H9 (cell line): ENCODE data around the gene MSI2. TPM values are rescaled to one million over a fixed set of nuclear protein-coding genes. Genes with fewer than 3 reads are reported as not detected.

Experiments
- DNase-seq: peaks from one replicate; pipeline ENCODE4 v3.0.0-alpha.2; 2017
- H2AFZ ChIP-seq: one replicate; pipeline ENCODE4 v1.6.1; 2013; ENCODE audit warnings: mild to moderate bottlenecking, low read length, control low read depth, moderate library complexity
- H2AK5ac ChIP-seq: 2 replicates; pipeline ENCODE4 v1.6.1; 2013; ENCODE audit warnings: low read length, control low read depth, mixed read lengths; ENCODE audit not compliant: insufficient read length
- H2BK120ac ChIP-seq: one replicate; pipeline ENCODE4 v1.6.1; 2013; ENCODE audit warnings: low read depth, mild to moderate bottlenecking, low read length, control low read depth, inconsistent platforms; ENCODE audit not compliant: poor library complexity, severe bottlenecking
- H2BK12ac ChIP-seq: 2 replicates; pipeline ENCODE4 v1.6.1; 2013; ENCODE audit warnings: low read length, control low read depth, mixed read lengths, low read depth; ENCODE audit not compliant: insufficient read length
- H2BK15ac ChIP-seq: 2 replicates; pipeline ENCODE4 v1.6.1; 2013; ENCODE audit warnings: low read depth, low read length, control low read depth
- H2BK20ac ChIP-seq: one replicate; pipeline ENCODE4 v1.6.1; 2013; ENCODE audit warnings: low read depth, mild to moderate bottlenecking, low read length, control low read depth, inconsistent platforms; ENCODE audit not compliant: poor library complexity, severe bottlenecking
- H2BK5ac ChIP-seq: 2 replicates; pipeline ENCODE4 v1.6.1; 2013; ENCODE audit warnings: low read length, control low read depth, mixed read lengths; ENCODE audit not compliant: insufficient read length
- H3K14ac ChIP-seq: 2 replicates; pipeline ENCODE4 v1.6.1; 2013; ENCODE audit warnings: low read length, control low read depth; ENCODE audit not compliant: insufficient read depth
- H3K18ac ChIP-seq: 2 replicates; pipeline ENCODE4 v1.6.1; 2013; ENCODE audit warnings: low read depth, mild to moderate bottlenecking, mixed read lengths, low read length, control low read depth; ENCODE audit not compliant: insufficient read length
- H3K23ac ChIP-seq: 2 replicates; pipeline ENCODE4 v1.6.1; 2013; ENCODE audit warnings: low read length, control low read depth, mixed read lengths, low read depth; ENCODE audit not compliant: insufficient read length
- H3K23me2 ChIP-seq: 2 replicates; pipeline ENCODE4 v1.6.1; 2013; ENCODE audit warnings: low read depth, mild to moderate bottlenecking, mixed read lengths, low read length, control low read depth; ENCODE audit not compliant: insufficient read length, poor library complexity, severe bottlenecking
- H3K27ac ChIP-seq: 2 replicates; pipeline ENCODE4 v1.5.1; 2013; ENCODE audit warnings: low read length, control low read depth, mixed read lengths, low read depth; ENCODE audit not compliant: insufficient read length
- H3K27me3 ChIP-seq: 2 replicates; pipeline ENCODE4 v1.6.1; 2013; ENCODE audit warnings: low read length, control low read depth, inconsistent platforms; ENCODE audit not compliant: insufficient read depth
- H3K4ac ChIP-seq: 2 replicates; pipeline ENCODE4 v1.6.1; 2013; ENCODE audit warnings: low read depth, mild to moderate bottlenecking, control low read depth, inconsistent platforms, low read length, moderate library complexity
- H3K4me1 ChIP-seq: 2 replicates; pipeline ENCODE4 v1.6.1; 2013; ENCODE audit warnings: low read length, control low read depth, inconsistent platforms; ENCODE audit not compliant: insufficient read depth
- H3K4me2 ChIP-seq: 2 replicates; pipeline ENCODE4 v1.6.1; 2013; ENCODE audit warnings: low read length, control low read depth, mixed read lengths; ENCODE audit not compliant: insufficient read length, insufficient read depth
- H3K56ac ChIP-seq: 2 replicates; pipeline ENCODE4 v1.6.1; 2013; ENCODE audit warnings: low read depth, mild to moderate bottlenecking, mixed read lengths, low read length, control low read depth; ENCODE audit not compliant: insufficient read length
- H3K79me1 ChIP-seq: 2 replicates; pipeline ENCODE4 v1.6.1; 2013; ENCODE audit warnings: low read depth, mild to moderate bottlenecking, moderate library complexity, low read length, control low read depth, inconsistent platforms; ENCODE audit not compliant: insufficient read depth, poor library complexity, severe bottlenecking
- H3K79me2 ChIP-seq: 2 replicates; pipeline ENCODE4 v1.6.1; 2013; ENCODE audit warnings: low read length, control low read depth, inconsistent platforms; ENCODE audit not compliant: insufficient read depth
- H3K9ac ChIP-seq: 2 replicates; pipeline ENCODE4 v1.6.1; 2013; ENCODE audit warnings: low read length, control low read depth, mixed read lengths; ENCODE audit not compliant: insufficient read length; ENCODE audit errors: extremely low read depth
- H3K9me3 ChIP-seq: one replicate; pipeline ENCODE4 v1.6.1; 2013; ENCODE audit warnings: low read depth, low read length, inconsistent platforms; ENCODE audit not compliant: control insufficient read depth
- H3T11ph ChIP-seq: one replicate; pipeline ENCODE4 v1.6.1; 2013; ENCODE audit warnings: mild to moderate bottlenecking, low read length, control low read depth, inconsistent platforms
- H4K20me1 ChIP-seq: one replicate; pipeline ENCODE4 v1.6.1; 2013; ENCODE audit not compliant: control insufficient read depth, insufficient read length, insufficient read depth
- H4K5ac ChIP-seq: 2 replicates; pipeline ENCODE4 v1.6.1; 2013; ENCODE audit warnings: low read depth, mild to moderate bottlenecking, mixed read lengths, low read length, control low read depth; ENCODE audit not compliant: insufficient read length
- H4K8ac ChIP-seq: replicated peaks from 2 replicates; pipeline ENCODE4 v1.6.1; 2013; ENCODE audit warnings: low read length, control low read depth, mixed read lengths, low read depth; ENCODE audit not compliant: insufficient read length
- H4K91ac ChIP-seq: 2 replicates; pipeline ENCODE4 v1.6.1; 2013; ENCODE audit warnings: low read depth, mild to moderate bottlenecking, moderate library complexity, mixed read lengths, low read length, control low read depth; ENCODE audit not compliant: insufficient read length
- H3K27ac Mint-ChIP-seq, 3 experiments: 2 replicates in 2 of 3; 3 replicates in 1 of 3; pipeline ENCODE4 v1.8.0; 2020 to 2021; ENCODE audit warnings: mixed read lengths in 3 of 3, mild to moderate bottlenecking in 1 of 3, moderate library complexity in 1 of 3
- H3K27me3 Mint-ChIP-seq: 2 replicates; pipeline ENCODE4 v1.8.0; 2021; ENCODE audit warnings: low read depth, mild to moderate bottlenecking, moderate library complexity, mixed read lengths
- H3K36me3 Mint-ChIP-seq, 3 experiments: 2 replicates in 2 of 3; 3 replicates in 1 of 3; pipeline ENCODE4 v1.8.0; 2020 to 2021; ENCODE audit warnings: low read depth in 3 of 3, mixed read lengths in 3 of 3; ENCODE audit not compliant: insufficient read depth in 1 of 3
- H3K4me1 Mint-ChIP-seq, 2 experiments: 2 replicates each; pipeline ENCODE4 v1.8.0; 2020; ENCODE audit warnings: mixed read lengths in 2 of 2
- H3K4me3 Mint-ChIP-seq, 2 experiments: 2 replicates in 1 of 2; 3 replicates in 1 of 2; pipeline ENCODE4 v1.8.0; 2020 to 2021; ENCODE audit warnings: mild to moderate bottlenecking in 2 of 2, mixed read lengths in 2 of 2, moderate library complexity in 1 of 2
- H3K9me3 Mint-ChIP-seq, 2 experiments: 2 replicates in 1 of 2; 3 replicates in 1 of 2; pipeline ENCODE4 v1.8.0; 2020; ENCODE audit warnings: mild to moderate bottlenecking in 2 of 2, mixed read lengths in 2 of 2, moderate library complexity in 1 of 2
- CTCF ChIP-seq: fragments of 200-600 bp; sonication (generic); conservative IDR thresholded peaks from 3 replicates; pipeline ENCODE4 v1.8.0; 2021; ENCODE audit warnings: antibody characterized with exemption, mild to moderate bottlenecking
- WGBS: extraction: QIAGEN DNeasy Blood & Tissue Kit; methylation state at CpG from one replicate; pipeline ENCODE4 v1.1.7; 2013; ENCODE audit warnings: missing lambda C conversion rate, low lambda C conversion rate, mixed read lengths; ENCODE audit not compliant: insufficient read length; ENCODE audit errors: extremely low coverage; 5-methylcytosine and 5-hydroxymethylcytosine counted together
- total RNA-seq: library from RNA; stranded (reverse); gene quantifications from 2 replicates; pipeline ENCODE4 v1.2.1, GENCODE V29; 2021

The MSI2 gene
- total RNA-seq, 1 experiment from 2014 or later, result 98.5 TPM

GRCh38 chr17:57662041-57662440 lies 405.7 kb downstream of the MSI2 start:
- H2AFZ ChIP-seq, result no peak overlapping the region
- H3K27ac ChIP-seq, result no peak overlapping the region

More at GRCh38 chr17:57662041-57662440, 405.7 kb downstream of the MSI2 start:
- no peaks in the 10 kb centered on the region; the same call in 1 of the 2 replicates for H3K79me2 ChIP-seq
- no peak overlapping the region for H4K91ac ChIP-seq
- peak overlapping the region; percentile 56 for H3K4me2 ChIP-seq
- H2BK5ac ChIP-seq, result no peak overlapping the region
- no peak overlapping the region for H3K23ac ChIP-seq
- no peaks in the 10 kb centered on the region for H3K79me1 ChIP-seq
- no peak overlapping the region for H3K14ac ChIP-seq
- no peaks in the 10 kb centered on the region for H3K27me3 Mint-ChIP-seq
- H2AK5ac ChIP-seq, result no peak overlapping the region
- TF ChIP-seq CTCF, result no peak
- no peaks in the 10 kb centered on the region for H3K9me3 ChIP-seq
- H3K4me3 Mint-ChIP-seq, result peak overlapping the region in 1 of 2 experiments; percentile 87; a peak in 1 of 5 replicates
- no peak overlapping the region for H2BK12ac ChIP-seq
- no CpG with 5 or more reads among the region's 2 CpGs for WGBS
- no peak overlapping the region; a peak in 1 of 7 replicates for H3K27ac Mint-ChIP-seq
- no peak overlapping the region for H4K8ac ChIP-seq
- H3K4me1 Mint-ChIP-seq, result peaks cover 55 to 64% of the 10 kb centered on the region in 2 experiments
- no peak overlapping the region for H2BK120ac ChIP-seq
- DNase-seq, result no peak
- H3K9ac ChIP-seq, result no peak overlapping the region
- no peaks in the 10 kb centered on the region for H4K20me1 ChIP-seq
- H3K4me1 ChIP-seq, result peaks cover 3% of the 10 kb centered on the region; the same call in 1 of the 2 replicates
- H3K23me2 ChIP-seq, result no peaks in the 10 kb centered on the region
- no peaks in the 10 kb centered on the region for H3K9me3 Mint-ChIP-seq
- H3K36me3 Mint-ChIP-seq, result no peaks in the 10 kb centered on the region; a peak in 2 of 7 replicates
- no peak overlapping the region for H4K5ac ChIP-seq
- no peak overlapping the region for H2BK20ac ChIP-seq
- no peaks in the 10 kb centered on the region for H3K27me3 ChIP-seq
- H3K18ac ChIP-seq, result no peak overlapping the region
- H2BK15ac ChIP-seq, result no peak overlapping the region
- H3T11ph ChIP-seq, result no peak overlapping the region
- no peak overlapping the region for H3K56ac ChIP-seq
- H3K4ac ChIP-seq, result no peak overlapping the region
